Stimulated activated CD8-positive, alpha-beta memory T cell treated with anti-CD3 and anti-CD28 coated beads, Interleukin-7, amount 100 ng/mL, for 24 hours (primary cell): ENCODE data around the gene RCOR1.

Experiments used
- DNase-seq: peaks from one replicate; pipeline ENCODE4 v3.0.0-alpha.2; 2020; ENCODE audit warnings: low read depth

Gene RCOR1

GRCh38 chr14:102678394-102678793 is 85.9 kb downstream of the RCOR1 start:
- DNase-seq: no peak

DNA sequence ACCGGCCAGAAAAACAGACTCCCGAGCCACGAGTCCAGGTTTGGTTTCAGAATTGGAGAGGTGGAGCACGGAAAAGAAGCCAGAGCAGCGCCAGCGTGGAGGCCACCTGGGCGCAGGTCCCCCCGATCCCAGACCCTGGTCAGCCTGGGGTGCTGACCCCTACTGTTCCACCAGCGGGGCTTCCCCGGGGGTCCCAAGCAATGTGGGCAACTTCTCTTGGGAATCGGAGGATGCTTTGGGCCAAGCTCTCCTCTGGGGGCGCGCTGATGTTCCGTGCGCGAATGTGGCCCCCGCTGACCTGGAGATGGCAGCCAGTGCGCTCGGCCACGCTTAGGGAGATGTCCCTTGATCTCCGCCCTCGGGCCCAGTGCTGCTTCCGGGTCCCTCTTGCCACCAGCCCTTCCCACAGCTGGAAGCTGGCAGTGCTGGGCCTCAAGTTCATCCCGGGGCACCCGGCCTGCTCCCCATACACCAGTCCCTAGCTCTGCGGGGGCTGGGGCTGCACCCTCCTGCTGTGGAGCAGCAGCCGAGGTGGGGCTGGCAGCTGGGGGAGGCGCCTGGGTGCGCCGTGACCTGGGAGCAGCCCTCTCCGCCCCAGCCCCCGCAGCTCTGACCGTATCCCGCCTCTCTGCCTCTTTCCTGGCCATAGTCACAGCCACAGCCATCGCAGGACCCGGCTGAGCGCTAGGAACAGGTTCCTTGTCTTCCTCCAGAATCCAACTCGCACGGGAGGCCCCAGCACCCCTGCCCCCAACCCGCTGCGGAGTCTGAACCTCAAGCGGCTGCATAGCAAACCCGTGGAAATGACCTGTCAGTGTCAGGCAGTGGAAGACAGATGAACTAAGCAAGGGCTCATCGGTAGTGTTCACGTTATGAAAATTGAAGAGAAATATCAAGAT is 91.2 kb downstream of the RCOR1 start:
- no peak for DNase-seq

DNA sequence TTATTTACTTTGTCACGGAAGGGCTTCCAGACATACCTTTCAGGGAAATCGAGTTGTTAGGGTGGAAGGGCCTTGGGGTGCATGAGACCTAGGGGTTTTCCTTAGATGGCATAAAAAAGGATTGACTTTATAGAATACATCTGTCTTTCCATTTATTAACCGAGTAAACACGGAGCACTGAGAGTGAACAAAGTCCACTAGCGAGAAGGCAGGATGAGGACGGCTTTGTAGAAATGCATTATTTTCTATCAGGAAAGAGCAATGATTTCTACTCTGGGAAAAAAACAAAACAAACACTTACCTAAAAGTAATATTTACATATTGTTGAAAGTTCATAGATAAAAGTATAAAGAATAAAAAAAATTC is 91.8 kb downstream of the RCOR1 start:
- DNase-seq: no peak

GRCh38 chr14:102686196-102686801 is 93.8 kb downstream of the RCOR1 start:
- DNase-seq: no peak

- DNase-seq: no peak
These were observed 95.8 kb downstream of the RCOR1 start for GRCh38 chr14:102688290-102688689.

DNA sequence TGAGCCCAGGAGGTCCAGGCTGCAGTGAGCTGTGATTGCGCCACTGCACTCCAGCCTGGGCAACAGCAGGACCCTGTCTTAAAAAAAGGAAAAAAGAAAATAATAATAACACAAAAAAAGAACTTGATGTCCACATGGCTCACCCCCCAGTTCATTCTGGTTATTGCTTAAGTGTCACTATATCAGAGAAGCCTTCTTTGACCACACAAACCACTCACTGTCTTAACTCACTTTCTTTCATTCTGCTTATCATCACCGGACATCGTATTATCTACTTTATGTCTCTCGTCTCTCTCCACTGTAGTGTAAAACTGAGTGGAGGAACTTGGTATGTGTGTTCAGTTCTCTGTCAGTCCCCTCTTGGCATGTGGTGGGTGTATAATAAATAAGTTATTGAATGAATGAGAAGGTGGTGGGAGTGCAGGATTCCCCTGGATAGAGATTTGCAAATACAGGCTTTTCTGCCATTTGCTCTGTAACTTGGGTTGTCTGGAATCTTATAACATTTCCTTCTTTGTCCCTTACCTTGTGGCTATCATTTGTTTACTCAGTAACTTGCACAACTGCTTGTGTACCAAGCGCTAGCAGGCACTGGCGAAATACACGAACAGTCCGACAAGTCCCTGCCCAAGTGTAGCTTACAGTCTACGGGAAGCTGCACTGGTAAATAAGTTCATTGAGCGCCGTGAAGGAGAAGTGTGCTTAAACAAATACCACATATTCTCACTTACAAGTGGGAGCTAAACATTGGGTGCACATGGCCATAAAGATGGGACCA is 98.2 kb downstream of the RCOR1 start:
- DNase-seq: no peak

- no peak for DNase-seq
These were observed 99.3 kb downstream of the RCOR1 start for GRCh38 chr14:102691763-102692162.

DNA sequence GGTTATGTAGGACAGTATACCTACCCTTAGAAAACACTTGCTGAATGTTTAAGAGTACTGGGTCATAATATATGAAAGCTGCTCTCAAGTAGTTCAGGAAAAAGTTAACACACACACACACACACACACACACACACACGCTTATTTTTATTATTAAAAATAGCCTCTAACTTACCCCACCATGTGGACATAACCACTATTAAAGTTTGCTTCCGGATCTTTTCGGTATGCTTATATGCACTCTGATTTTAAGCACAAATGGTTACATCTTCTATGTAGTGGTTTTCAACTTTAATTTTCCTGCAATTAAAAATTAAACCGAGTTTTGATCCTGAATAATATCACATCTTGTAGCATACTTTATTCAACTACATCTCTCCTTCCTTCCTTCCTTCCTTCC is 99.9 kb downstream of the RCOR1 start:
- no peak for DNase-seq

GRCh38 chr14:102693006-102693755 is 100.7 kb downstream of the RCOR1 start:
- no peak for DNase-seq

DNA sequence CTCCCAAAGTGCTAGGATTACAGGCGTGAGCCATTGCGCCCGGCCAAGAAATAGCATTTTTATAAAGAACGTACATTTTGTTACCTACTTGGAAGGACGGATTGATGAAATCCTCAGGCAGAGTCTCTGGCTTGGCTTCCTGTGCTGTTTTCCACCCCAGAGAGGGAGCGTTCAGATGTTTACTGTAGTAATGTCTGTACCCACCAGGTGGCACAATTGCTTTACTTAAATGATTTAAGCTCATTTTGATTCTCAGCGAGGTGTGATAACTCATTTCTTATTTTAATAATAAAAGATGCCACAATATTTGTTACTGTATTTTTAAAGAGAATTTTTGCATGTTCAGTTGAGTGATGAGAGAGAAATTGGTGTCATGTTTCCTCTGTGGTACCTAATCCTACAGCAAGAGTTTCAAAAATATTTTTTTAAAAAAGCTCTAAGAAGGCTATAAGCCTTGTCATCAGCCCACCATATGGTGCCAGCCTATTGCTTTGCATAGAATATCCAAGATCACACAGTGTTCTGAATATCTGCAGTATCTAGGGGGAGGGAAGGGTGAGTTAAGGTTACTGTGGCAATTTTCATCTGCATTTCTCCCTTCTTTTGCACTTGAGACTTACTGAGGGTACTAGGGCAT is 102.2 kb downstream of the RCOR1 start:
- peak; percentile 5 for DNase-seq

- DNase-seq: no peak
These were observed 102.7 kb downstream of the RCOR1 start for GRCh38 chr14:102695167-102695555.

GRCh38 chr14:102696332-102696731 is 103.9 kb downstream of the RCOR1 start:
- no peak for DNase-seq

DNA sequence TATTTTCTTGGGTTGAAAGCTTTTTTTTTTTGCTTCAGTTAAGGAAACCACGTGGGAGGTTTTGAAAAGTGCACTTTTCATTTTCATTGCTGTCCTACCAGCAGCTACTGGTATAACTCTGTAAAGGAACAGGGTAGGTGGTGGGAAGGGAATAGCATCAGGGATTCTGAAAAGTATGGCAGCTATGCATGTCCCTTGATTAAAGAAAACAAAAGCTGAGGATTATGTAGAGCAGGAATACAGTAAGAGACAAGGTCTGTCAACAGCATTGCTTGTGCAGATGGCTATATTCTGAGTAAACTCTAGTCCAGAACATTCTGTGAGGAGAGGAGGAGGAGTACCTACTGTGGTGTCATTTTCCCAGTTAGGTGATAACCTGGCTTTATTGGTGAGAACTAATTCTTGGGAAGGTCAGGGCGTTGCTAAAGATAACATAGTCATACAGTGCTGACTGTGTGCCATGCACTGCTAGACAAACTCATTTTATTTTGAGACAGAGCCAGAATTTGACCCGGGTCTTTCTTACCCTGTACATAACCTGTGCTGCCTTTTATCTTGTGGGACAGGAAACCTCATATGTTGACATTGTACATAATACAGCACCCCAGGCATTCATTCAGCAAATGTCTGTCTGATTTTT is 104.5 kb downstream of the RCOR1 start:
- no peak for DNase-seq

DNA sequence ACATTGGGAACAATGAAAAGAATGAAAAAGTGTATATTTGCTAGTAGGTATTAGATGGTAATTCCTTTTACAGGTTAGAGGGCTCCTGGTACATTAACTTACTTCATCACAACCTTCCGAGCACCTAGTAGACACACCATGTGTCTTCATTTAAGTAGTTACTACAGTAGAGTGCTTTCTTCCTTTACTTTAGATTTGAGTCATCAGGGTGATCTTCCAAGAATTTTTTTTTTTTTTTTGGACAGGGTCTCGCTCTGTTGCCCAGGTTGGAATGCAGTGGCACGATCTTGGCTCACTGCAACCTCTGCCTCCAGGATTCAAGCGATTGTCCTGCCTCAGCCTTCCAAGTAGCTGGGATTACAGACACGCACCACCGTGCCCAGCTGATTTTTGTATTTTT is 105.1 kb downstream of the RCOR1 start:
- DNase-seq: no peak

GRCh38 chr14:102699416-102700110 is 107.1 kb downstream of the RCOR1 start:
- DNase-seq: no peak

DNA sequence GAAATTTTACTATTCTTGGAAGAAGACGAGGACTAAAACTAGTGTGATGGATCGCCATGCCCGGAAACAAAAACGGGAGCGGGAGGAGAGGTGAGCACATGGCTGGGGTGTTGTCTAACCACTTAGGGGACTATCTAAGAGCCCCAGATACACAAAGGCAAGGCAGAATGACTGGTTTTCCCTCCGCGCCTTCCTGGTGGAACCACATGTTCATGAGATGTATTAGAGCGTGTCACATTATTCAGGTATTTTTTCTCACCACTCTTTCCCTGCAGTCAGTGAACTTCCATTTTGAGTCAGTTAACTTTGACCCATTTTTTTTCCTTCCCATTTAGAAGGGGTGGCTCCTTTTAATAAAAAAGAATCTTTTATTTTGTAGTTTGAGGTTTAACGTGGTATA is 116.0 kb downstream of the RCOR1 start:
- DNase-seq: no peak

- DNase-seq: no peak
These were observed 118.8 kb downstream of the RCOR1 start for GRCh38 chr14:102711207-102711606.

DNA sequence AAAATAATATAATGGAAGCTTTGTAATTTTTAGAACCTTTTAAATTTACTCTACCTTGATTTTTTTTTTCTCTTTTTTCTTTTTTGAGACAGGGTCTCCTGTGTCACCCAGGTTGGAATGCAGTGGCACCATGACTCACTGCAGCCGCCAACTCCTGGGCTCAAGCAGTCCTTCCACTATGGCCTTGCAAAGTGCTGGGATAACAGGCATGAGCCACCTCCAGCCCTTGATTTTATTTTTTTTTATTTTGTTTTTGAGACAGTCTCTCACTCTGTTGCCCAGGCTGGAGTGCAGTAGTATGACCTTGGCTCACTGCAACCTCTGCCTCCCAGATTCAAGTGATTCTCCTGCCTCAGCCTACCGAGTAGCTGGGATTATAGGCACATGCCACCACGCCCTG is 119.5 kb downstream of the RCOR1 start:
- no peak for DNase-seq

- DNase-seq: no peak
These were observed 124.8 kb downstream of the RCOR1 start for GRCh38 chr14:102717276-102717675.

DNA sequence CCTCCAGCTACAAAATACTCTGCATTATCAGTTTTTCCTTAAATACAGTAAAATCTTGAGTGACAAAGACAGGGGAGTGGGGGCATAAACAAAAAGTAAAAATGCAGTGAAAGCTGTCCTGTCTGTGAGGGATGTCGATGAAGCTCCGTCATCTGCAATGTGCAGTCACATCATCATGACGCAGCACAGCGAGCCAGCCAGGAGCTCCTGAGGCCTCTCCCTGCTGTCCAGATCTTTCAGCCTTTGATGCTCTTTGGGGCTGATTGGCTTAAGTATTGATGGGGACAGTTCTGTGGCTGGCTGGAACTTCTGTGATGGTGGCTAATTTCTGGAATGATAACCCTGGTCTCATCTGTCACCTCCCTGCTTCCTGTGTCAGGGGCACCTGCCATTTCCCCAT is 130.2 kb downstream of the RCOR1 start:
- DNase-seq: no peak

DNA sequence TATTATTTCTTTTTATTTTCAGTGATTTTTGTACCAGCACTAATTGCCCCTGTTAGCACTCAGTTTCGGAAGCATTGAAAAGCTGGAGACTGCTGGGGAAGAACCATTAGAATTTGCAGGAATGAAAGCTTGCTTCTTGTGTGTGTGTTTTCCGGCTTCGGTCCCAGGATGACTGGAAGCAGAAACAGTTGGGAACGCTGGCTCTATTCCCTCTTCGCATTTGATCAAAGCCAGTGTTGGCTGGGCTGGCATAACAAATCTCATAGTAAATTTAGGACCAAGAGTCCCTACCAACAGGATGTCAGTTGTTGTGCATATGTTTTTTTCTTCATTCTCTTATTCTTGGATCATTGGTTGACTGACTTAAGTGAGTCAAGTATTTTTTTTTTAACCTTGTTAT is 131.2 kb downstream of the RCOR1 start:
- DNase-seq: no peak
